Measurements from ENCODE around the gene FBLIM1. TPM values are rescaled to one million over a fixed set of nuclear protein-coding genes. Genes with fewer than 3 reads are reported as not detected.

Gene FBLIM1
- total RNA-seq, 1 experiment from 2014 or later, result 78.3 TPM

DNA sequence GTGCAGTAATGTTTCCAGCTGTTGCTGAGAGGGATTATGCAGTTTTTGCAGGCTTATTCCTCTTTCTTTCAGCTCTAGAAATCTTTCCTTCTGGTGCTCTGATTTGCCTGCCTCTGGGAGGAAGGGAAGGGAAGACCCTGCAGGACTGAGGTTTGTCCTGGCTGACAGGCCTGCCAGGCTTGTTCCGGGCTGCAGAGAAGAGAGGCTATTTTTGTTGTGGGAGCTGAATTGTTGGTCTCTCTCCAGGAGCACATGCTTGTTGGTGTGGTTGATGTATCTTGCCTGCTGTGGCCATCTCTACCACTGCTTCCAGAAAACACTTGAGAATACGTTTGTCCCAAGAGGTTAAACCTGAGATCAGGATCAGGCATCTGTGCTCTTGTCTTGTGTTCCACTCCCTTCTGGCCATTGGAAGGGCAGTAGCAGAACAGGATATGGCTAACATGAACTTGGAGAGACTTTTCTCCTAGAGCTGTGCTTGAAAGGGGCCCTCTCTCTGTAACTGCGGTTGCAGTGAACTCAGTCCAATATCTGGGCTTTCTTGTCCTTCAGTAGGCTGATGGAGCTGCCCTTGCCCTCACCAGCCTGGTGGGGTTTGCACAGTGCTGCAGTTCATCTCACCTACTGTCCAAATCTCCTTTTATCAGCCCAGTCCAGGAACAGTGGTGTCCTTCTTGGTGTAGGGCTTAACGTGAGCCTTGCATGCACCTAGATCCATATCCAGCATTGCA is 44.0 kb upstream of the FBLIM1 start (continued):
- TF ChIP-seq, protein P1, sequence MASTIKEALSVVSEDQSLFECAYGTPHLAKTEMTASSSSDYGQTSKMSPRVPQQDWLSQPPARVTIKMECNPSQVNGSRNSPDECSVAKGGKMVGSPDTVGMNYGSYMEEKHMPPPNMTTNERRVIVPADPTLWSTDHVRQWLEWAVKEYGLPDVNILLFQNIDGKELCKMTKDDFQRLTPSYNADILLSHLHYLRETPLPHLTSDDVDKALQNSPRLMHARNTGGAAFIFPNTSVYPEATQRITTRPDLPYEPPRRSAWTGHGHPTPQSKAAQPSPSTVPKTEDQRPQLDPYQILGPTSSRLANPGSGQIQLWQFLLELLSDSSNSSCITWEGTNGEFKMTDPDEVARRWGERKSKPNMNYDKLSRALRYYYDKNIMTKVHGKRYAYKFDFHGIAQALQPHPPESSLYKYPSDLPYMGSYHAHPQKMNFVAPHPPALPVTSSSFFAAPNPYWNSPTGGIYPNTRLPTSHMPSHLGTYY (CRISPR knock-in tag; IDR thresholded peaks at IDR 0.05), result no peak
- TF ChIP-seq ATF1 (CRISPR knock-in tag; IDR thresholded peaks at IDR 0.05) (no peak), CBFB (CRISPR knock-in tag; IDR thresholded peaks at IDR 0.05; ENCODE audit: low read depth) (no peak), ZBTB21 (CRISPR knock-in tag; IDR thresholded peaks at IDR 0.05; ENCODE audit: borderline replicate concordance) (no peak), ZMAT4 (CRISPR knock-in tag; IDR thresholded peaks at IDR 0.05) (no peak)
- TF ChIP-seq, protein P2, sequence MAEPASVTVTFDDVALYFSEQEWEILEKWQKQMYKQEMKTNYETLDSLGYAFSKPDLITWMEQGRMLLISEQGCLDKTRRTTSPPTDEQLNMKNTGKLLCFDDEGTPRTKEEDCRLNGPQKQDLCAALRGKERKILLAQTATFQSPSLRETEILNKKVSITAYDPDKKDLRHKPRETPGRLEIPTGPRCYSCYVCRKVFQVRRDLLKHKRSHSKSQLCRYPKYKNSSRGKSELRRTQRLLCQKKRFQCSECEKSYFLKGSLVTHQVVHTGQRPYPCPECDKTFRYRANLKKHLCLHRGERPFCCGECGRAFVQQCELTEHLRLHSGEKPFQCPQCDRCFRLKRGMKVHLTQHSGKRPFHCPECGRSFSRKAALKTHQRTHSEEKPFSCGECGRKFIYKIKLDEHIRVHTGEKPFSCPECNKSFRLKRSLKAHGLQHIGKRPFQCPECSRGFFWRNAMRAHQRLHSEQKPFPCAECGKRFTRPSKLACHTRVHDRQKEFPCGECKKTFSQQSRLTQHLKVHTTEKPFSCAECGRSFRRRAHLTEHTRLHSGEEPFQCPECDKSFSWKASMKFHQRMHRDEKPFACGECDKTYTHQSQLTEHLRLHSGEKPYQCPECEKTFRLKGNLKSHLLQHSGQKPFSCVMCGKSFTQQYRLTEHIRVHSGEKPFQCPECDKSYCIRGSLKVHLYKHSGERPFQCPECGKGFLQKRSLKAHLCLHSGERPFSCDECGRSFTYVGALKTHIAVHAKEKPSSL (CRISPR knock-in tag; conservative IDR thresholded peaks at IDR 0.05), result no peak

DNA sequence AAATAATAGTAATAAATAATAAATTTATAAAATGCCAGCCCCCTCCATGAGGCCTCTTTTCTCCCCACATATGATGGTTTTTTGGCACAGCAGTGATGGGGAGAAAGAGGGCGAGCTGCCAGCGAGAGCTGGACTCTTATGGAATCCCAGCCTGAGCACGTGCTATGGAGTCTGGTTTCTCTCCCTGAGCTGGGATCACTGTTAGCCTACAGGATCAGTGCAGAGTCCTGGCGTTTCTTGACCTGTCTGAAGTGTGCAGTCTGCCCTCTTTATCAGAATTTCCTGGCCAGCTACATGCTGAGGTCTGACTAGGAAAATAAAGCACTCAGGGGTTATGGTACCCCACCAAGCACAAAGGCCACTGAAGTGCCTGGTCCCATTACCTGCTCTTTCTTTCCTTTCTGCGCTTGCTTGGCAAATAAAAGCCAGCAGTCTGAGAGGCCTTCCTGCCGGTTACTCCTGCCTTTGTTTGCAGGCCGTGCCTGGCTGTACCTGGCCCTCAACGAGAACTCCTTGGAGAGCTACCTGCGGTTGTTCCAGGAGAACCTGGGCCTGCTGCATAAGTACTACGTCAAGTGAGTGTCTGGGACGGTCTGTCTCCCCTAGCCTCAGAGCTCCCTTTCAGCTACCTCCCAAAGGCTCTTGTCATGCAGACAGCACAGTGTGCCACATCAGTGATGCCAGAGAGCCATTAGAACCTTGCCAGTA is 41.0 kb upstream of the FBLIM1 start:
- peaks cover 18% of the 10 kb centered on the region for H3K36me3 Mint-ChIP-seq
- ChIA-PET POLR2A (no interaction called here), CTCF (interaction anchor here (0.8 kb wide), 1 partner anchor 24 kb away, joined by 6 read pairs; no protein-coding TSS in a partner anchor)
- H3K27me3 Mint-ChIP-seq (ENCODE audit: low read depth), result no peaks in the 10 kb centered on the region
- TF ChIP-seq ZMAT4 (CRISPR knock-in tag; IDR thresholded peaks at IDR 0.05), result no peak
- TF ChIP-seq ZNF396 (CRISPR knock-in tag; IDR thresholded peaks at IDR 0.05; ENCODE audit: borderline replicate concordance), result no peak
- TF ChIP-seq RELA (CRISPR knock-in tag; IDR thresholded peaks at IDR 0.05; ENCODE audit: borderline replicate concordance), result no peak
- TF ChIP-seq, protein P3, sequence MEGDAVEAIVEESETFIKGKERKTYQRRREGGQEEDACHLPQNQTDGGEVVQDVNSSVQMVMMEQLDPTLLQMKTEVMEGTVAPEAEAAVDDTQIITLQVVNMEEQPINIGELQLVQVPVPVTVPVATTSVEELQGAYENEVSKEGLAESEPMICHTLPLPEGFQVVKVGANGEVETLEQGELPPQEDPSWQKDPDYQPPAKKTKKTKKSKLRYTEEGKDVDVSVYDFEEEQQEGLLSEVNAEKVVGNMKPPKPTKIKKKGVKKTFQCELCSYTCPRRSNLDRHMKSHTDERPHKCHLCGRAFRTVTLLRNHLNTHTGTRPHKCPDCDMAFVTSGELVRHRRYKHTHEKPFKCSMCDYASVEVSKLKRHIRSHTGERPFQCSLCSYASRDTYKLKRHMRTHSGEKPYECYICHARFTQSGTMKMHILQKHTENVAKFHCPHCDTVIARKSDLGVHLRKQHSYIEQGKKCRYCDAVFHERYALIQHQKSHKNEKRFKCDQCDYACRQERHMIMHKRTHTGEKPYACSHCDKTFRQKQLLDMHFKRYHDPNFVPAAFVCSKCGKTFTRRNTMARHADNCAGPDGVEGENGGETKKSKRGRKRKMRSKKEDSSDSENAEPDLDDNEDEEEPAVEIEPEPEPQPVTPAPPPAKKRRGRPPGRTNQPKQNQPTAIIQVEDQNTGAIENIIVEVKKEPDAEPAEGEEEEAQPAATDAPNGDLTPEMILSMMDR (IDR thresholded peaks at IDR 0.05), result no peak
- TF ChIP-seq, protein P4, sequence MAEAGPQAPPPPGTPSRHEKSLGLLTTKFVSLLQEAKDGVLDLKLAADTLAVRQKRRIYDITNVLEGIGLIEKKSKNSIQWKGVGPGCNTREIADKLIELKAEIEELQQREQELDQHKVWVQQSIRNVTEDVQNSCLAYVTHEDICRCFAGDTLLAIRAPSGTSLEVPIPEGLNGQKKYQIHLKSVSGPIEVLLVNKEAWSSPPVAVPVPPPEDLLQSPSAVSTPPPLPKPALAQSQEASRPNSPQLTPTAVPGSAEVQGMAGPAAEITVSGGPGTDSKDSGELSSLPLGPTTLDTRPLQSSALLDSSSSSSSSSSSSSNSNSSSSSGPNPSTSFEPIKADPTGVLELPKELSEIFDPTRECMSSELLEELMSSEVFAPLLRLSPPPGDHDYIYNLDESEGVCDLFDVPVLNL (CRISPR knock-in tag; IDR thresholded peaks at IDR 0.05; ENCODE audit: borderline replicate concordance, low read depth), result no peak
- no peak for TF ChIP-seq ZNF232 (CRISPR knock-in tag; IDR thresholded peaks at IDR 0.05)
- no peaks in the 10 kb centered on the region for H3K9me3 Mint-ChIP-seq
- DNase-seq (ENCODE audit: low spot score) (no peak), ATAC-seq (no peak)
- H3K27ac Mint-ChIP-seq, result no peak overlapping the region
- H3K4me3 Mint-ChIP-seq, result no peak overlapping the region
- H3K4me1 Mint-ChIP-seq, result no peaks in the 10 kb centered on the region

- Mint-ChIP-seq H3K9me3 (no peaks in the 10 kb centered on the region), H3K27me3 (ENCODE audit: low read depth) (no peaks in the 10 kb centered on the region), H3K4me3 (no peak overlapping the region), H3K36me3 (peaks cover 20% of the 10 kb centered on the region), H3K27ac (no peak overlapping the region; the same call in 1 of the 2 replicates), H3K4me1 (no peaks in the 10 kb centered on the region)
- ATAC-seq (no peak), DNase-seq (ENCODE audit: low spot score) (no peak)
- CTCF ChIA-PET, result interaction anchor here (1.1 kb wide), 1 partner anchor 16 kb away, joined by 4 read pairs; no protein-coding TSS in a partner anchor
- POLR2A ChIA-PET, result no interaction called here
- TF ChIP-seq, protein P3 (IDR thresholded peaks at IDR 0.05), result no peak
- TF ChIP-seq ZNF232 (CRISPR knock-in tag; IDR thresholded peaks at IDR 0.05) (no peak), IRF2 (CRISPR knock-in tag; IDR thresholded peaks at IDR 0.05; ENCODE audit: borderline replicate concordance, low read depth) (no peak), ELF4 (CRISPR knock-in tag; IDR thresholded peaks at IDR 0.05; ENCODE audit: low read depth) (no peak), NR2C2 (CRISPR knock-in tag; IDR thresholded peaks at IDR 0.05) (no peak), NFE2L1 (CRISPR knock-in tag; IDR thresholded peaks at IDR 0.05) (no peak), SMAD4 (CRISPR knock-in tag; IDR thresholded peaks at IDR 0.05) (no peak), ZMAT4 (CRISPR knock-in tag; IDR thresholded peaks at IDR 0.05) (no peak), KAT7 (CRISPR knock-in tag; IDR thresholded peaks at IDR 0.05; ENCODE audit: borderline replicate concordance) (no peak)
- TF ChIP-seq, protein P4 (CRISPR knock-in tag; IDR thresholded peaks at IDR 0.05; ENCODE audit: borderline replicate concordance, low read depth), result no peak
Observed at GRCh38 chr1:15718199-15718601, 40.4 kb upstream of the FBLIM1 start.

Measured in WTC11 (cell line).